DND-41 (cell line): ENCODE data around the gene EEF1G.

Experiments
- CTCF ChIP-seq: IDR thresholded peaks from 2 replicates; pipeline ENCODE4 v1.5.1; 2012; ENCODE audit warnings: borderline replicate concordance, low read length, moderate library complexity, mild to moderate bottlenecking; ENCODE audit not compliant: poor library complexity, severe bottlenecking; ENCODE audit errors: extremely low read depth
- EZH2 ChIP-seq: IDR thresholded peaks from 3 replicates; pipeline ENCODE4 v1.6.1; 2012; ENCODE audit warnings: borderline replicate concordance, low read depth, mild to moderate bottlenecking, moderate library complexity, low read length, inconsistent platforms; ENCODE audit not compliant: severe bottlenecking

DNA sequence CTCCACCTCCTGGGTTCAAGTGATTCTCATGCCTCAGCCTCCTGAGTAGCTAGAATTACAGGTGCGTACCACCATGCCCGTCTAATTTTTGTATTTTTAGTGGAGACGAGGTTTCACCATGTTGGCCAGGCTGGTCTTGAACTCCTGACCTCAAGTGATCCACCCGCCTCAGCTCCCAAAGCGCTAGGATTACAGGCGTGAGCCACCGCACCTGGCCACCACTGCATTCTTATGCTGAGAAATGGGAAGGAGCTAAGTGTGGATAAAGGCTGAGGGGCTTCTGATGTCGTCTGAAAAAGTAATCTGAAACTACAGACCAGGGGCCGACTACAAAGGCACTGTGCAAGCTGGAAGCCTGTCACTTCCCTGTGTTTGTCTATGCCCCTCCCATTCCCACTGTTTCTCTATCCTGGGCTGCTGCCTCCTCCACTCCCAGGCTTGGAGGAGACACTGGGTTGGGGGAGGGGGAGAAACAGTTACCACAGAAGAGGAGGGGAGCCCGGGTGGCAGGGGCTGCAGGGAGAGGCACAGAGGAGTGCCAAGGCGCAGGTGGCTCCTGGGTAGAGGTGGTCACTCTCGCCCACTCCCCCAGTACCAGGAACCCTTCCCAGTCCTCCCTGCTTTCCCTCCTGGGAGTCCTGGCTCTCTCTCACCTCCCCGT, 30.9 kb upstream of the EEF1G start:
- no peak for TF ChIP-seq EZH2
- no peak for TF ChIP-seq CTCF
